ENCODE data around the gene SNX3.
A peak's percentile ranks its signal among the peaks of the same experiment; 100 is the strongest.
"Not testable (repeated sequence)": the region's sequence is repeated elsewhere in the genome, so short reads cannot be mapped to it uniquely, and the experiment has no call there.

The SNX3 gene

DNA sequence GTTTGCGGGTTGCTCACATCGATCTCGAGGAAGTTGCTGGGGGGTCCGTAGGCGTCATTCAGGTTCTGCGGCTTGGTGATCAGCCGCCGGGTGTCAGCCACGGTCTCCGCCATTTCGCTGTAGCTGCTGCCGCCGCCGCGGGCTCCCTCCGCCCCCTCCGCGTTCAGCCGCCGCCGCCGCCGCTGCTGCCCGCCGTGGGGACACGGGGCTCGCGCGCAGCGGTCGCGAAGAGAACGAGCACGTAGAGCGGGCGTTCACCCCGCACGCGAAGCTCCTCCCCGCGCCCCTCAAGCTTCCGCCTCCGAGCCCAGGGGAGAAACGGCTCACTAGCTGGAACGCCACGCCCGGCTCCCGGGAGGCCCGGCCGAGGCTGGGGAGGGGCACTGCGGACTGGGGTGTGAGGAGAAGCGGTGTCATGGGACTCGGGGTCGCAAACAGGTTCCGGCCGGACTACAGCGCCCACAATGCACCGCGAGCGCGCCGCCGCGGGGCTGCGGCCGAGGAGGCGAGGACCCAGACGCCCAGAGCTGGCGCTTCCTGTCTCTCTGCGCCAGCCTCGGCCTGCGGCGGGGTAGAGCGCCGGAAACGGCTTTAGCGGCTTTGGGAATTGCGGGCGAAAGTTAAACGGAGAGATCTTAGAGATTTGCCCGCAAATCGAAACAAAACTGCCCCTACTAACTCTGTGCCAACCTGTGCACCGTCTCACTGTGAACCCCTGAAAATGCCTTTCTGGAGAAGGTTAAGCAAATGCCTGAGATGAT lies at the start of gene SNX3:
TSS of gene SNX3 (minus strand) at position 232 of the 761 bp plus-strand sequence. CDS start at position 113, 119 bp downstream.
- DNase-seq = peak; percentile 81

DNA sequence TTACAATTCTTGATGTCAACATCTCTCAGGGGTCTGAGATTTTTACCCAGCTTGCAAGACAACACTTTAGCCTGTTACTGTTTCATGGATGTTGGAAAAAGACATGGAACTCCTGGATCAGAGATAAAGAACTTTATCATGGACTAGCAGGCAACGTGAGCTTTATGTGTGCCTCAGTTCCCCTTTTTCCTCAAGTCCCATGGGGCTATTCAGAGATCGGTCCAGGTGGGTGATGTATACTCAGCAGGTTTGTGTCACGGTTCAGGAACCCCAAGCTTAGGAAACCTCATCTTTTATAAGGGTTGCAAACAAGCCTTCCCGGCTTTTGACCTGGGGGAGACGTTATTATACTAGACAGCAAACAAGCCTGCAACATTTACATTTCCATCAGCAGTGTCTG lies 49.0 kb upstream of the SNX3 start:
- DNase-seq = no peak

DNA sequence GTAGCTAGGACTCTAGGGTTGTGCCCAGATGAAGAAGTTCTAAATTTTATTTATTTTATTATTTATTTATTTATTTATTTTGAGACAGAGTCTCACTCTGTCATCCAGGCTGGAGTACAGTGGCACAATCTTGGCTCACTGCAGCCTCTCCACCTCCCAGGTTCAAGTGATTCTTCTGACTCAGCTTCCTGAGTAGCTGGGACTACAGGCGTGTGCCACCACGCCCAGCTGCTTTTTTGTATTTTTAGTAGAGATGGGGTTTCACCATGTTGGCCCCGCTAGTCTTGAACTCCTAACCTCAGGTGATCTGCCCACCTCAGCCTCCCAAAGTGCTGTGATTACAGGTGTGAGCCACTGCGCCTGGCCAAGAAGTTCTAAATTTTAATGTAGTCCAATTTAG lies 47.8 kb upstream of the SNX3 start:
- not testable (repeated sequence) for DNase-seq

DNA sequence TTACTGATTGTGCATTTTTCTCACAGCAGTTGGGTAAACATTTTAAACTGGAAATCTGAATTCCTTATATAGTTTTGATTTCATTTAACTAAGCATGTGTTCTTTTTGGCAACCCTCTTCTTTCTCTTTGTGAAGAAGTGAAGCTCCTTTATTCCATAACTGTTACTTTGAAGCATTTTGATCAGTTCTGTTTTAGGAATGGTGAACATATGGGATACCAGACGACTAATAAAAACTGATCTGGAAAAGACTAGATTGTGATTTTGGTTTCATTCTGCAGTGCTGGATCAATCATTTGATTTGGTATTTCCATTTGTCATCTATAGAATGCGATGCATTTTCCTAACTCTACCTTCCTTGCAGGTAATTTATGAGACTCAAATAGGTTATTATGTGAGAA lies 43.8 kb upstream of the SNX3 start:
- no peak for DNase-seq

DNA sequence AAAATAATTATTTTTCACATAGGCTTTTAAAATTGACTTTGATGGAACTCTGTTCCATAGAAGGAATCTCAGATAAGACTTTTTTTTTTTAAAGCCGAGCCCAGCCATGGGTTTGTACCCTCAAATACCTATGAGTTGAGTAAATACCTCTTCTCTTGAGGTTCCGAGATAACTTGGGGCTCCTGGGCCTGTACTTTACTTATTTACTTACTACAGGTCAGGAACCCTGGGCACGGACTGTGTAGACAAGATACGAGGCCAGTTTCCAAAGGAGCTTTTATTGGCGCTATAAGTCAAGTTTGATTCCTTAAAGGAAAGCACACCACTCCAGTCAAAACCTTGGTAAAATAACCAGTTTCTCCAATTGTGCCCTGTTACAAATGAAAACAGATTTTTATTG lies 41.5 kb upstream of the SNX3 start:
- DNase-seq = no peak

DNA sequence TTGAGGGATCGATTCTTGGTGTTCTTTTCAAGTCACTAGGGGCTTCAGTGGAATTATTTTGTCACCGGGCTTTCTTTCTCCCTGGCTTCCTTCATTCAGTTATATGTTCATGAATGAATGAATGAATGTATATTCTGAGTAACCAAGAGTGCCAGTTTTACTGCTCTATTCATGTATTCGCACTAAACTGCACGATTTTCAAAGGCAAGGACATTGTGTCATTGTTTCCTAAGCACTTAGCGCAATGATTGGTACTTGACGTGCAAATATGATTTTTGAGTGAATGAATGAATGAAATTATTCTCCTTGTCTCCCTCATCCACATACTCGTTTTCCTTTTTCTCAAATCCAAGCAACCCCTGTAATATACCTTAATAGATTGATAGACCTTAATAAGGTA lies 34.8 kb upstream of the SNX3 start:
- DNase-seq = no peak

DNA sequence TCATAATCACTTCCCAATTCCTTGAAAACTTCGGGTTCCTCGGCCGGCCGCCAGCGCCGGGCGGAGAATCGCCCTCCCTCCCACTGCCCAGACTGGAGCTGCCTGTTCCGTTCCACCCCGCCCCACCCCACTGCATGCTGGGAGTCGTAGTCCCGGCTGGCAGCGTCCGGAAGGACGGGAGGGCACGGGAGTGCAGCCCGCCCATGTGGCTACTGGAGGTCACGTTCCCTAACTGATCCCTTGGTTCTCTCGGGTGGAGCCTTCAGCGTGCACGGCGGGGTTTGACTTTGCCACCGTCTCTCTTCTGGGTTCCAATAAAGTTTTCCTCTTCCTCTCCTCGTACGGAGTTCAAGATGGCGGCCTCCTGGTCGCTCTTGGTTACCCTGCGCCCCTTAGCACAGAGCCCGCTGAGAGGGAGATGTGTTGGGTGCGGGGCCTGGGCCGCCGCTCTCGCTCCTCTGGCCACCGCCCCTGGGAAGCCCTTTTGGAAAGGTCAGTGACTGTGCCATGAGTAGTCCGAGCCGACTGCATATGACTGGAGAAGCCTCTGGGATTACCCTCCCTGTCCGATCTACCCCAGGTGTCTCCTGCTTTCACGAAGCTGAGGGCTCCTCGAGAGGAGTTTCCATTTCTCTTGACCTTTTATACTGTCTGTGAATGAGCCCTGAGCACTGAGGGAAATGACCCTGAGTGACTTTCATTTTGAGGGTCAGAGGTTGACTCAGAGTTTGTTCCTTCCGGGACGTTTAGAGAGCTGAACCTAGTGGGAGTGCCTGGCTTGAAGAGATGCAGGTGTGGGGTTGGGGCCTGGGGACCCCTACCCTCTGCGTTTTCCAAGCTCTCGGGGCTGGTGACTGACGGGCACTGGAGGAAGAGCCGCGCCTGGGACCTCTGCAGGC lies 34.1 kb upstream of the SNX3 start, which contains the start of gene AFG1L:
TSS of gene AFG1L (plus strand) at position 328 of the 899 bp plus-strand sequence. CDS start at position 354, 26 bp downstream.
- DNase-seq = peak; percentile 84

DNA sequence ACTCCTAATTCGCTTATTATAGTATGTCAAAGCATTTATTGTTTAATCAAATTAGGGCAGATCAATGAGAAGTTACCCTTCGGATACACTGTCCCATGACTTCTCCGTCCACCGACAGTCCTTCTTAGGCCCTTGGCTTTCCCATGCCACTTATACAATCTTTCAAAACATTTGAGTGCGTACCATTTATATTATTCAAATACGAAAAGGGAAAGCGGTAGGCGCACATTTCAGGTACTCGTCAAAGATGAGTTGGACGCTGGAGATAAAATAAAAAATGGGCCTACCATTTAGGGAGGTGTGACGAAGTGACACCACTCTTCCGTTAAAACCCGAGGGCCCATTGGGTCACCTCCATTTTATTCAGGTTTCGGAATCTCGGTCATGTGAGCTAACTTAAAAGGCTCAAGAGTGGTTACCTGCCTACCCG lies 33.5 kb upstream of the SNX3 start:
- DNase-seq = no peak

DNA sequence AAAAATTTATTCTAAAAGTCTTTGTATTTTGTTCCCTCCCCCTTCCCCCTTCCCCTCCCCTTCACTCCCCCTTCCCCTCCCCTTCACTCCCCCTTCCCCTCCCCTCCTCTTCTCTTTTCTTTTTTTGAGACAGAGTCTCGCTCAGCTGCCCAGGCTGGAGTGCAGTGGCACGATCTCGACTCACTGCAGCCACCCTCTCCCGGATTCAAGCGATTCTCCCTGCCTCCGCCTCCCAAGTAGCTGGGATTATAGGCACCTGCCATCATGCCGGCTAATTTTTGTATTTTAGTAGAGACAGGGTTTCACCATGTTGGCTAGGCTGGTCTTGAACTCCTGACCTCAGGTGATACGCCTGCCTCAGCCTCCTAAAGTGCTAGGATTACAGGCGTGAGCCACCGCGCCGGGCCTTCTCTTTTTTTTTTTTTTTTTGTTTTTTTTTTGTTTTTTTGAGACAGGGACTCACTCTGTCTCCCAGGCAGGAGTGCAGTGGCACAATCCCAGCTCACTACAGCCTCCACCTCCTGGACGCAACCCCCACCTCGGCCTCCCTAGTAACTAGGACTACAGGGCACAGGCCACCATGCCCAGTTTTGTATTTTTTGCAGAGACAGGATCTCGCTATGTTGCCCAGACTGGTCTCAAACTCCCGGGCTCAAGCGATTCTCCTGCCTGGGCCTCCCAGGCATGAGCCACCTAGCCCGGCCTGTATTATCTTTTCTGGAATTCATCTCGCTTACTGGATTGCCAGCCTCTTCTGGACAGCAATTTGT lies 32.9 kb upstream of the SNX3 start:
- DNase-seq = no peak

DNA sequence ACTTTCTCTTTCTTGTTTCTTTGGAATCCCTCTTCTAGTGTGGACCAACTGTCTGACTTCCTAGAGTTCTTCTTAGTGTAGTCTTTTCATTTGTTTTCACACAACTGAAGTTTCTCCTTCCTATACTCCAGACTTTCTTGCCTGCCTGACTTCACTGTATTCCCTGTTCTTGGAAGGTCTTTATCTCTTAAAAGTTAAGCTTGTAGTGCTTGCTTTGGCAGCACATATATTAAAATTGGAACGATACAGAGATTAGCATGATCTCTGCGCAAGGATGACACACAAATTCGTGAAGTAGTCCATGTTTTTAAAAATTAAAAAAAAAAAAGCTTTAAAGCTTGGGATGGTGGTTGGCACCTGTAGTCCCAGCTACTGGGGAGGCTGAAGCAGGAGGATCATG lies 31.7 kb upstream of the SNX3 start:
- not testable (repeated sequence) for DNase-seq

DNA sequence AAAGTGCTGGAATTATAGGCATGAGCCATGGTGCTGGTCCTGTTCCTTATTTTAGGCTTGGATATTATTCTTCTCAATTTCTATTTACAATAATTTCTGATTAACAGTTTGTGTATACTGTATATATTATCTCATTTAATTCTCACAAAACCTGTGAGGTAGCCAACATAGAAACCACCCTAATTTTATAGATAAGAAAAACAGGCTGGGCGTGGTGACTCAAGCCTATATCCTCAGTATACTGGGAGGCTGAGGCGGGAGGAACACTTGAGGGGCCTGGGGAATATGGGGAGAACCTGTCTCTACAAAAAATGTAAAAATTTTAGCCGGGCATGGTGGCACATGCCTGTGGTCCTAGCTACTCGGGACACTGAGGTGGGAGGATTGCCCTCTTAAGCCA lies 30.3 kb upstream of the SNX3 start:
- no peak for DNase-seq

DNA sequence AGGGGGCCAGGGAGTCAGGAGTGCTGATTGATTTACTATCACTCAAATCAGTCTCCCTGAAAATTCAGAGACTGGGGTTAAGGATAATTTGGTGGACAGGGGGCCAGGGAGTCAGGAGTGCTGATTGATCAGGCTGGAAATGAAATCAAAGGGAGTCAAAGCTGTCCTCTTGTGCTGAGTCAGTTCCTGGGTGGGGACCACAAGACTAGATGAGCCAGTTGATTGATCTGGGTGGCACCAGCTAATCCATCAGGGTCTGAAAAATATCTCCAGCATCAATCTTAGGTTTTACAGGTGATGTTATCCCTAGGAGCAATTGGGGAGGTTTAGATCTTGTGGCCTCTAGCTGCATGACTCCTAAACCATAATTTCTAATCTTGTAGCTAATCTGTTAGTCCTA lies 27.9 kb upstream of the SNX3 start:
- no peak for DNase-seq

DNA sequence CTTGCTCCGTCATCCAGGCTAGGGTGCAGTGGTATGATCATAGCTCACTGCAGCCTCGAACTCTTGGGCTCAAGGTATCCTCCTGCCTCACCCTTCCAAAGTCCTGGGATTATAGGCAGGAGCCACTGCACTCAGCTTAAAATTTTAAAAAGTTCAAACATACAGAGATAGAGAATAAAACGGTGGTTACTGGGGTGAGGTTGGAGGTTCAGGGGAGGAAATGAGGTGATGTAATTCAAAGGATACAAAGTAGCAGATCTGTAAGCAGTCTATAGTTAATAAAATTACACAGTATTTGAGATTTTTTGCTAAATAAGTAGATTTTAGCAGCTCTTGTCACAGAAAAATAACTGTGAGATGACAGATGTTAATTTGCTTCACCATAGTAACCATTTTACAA lies 26.5 kb upstream of the SNX3 start:
- DNase-seq = no peak

DNA sequence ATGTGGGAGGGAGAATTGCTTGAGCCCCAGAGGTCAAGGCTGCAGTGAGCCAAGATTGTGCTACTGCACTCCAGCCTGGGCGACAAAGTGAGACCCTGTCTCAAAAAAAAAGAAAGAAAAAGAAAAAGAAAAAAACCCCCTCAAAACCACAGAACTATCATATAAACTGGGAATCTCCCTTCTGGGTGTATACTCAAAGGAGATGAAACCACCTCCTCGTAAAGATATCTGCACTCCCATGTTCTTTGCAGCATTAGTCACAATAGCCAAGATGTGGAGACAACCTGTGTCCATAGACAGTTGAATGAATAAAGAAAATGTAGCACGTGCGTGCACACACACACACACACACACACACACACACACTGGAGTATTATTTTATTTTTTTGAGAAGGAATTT lies 25.5 kb upstream of the SNX3 start:
- DNase-seq = no peak

DNA sequence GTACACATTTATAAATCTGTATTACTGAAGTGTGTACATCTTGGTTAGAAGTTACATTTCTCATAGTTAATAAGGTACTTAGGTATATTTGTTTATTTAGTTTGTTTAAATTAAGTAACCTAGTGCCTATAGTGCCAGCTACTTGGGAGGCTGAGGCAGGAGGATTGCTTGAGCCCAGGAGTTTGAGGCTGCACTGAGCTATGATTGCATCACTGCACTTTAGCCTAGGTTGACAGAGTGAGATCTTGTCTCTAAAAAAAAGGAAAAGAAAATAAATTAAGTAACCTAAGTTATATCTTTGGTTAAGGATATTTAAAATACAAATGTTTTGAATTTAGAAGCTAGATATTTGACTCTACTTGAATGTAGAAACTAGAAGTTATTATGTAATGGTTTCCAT lies 24.5 kb upstream of the SNX3 start:
- DNase-seq = no peak

DNA sequence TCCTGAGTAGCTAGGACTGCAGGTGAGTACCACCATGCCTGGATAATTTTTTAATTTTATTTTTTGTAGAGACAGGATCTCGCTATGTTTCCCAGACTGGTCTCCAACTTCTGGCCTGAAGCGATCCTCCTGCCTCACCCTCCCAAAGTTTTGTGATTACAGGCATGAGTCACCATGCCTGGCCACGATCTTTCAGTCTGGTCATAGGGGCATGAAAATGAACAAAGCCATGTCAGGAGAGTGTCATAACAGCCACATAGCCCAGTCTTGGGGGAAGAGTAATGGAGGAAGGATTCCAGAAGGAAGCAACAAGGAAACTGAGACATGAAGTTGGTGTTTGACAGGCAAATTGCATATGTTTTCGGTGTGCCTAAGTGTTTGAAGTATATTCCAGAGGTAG lies 17.0 kb upstream of the SNX3 start:
- DNase-seq = no peak

DNA sequence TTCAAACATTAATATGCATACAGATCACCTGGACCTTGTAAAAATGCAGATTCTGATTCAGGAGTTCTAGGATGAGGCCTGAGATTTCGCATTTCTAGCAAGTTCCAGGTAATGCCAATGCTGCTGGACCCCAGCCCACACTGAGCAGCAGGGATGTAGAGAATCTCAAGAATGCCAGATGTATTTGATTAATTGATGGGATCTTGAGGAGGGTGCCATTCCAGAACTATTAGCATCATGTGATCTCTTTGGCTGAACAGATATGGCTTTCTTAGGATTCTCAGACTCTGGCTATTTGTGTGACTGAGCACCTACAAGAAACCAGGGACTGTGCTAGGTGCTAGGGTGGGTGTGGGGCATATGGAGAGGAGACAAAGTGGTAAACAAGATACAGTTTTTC lies 16.5 kb upstream of the SNX3 start:
- DNase-seq = no peak

DNA sequence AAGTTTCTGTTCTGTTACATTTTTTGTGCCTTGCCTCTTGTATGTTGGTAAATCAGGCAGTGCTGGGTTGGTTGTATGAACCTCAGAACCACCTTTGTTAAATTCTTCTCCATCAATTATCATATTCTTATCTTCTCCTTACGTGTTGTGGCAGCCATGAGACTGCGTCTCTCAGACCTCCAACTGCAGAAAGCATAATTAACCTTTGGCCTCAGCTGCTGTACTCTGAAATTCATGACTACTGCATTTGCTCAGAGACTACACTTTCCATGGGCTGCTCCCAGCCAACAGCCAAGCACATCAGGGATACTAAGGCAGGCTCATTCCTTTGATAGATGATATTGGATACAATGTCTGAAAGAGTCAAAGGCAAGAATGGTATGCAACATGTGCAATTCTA lies 15.1 kb upstream of the SNX3 start:
- DNase-seq = no peak

DNA sequence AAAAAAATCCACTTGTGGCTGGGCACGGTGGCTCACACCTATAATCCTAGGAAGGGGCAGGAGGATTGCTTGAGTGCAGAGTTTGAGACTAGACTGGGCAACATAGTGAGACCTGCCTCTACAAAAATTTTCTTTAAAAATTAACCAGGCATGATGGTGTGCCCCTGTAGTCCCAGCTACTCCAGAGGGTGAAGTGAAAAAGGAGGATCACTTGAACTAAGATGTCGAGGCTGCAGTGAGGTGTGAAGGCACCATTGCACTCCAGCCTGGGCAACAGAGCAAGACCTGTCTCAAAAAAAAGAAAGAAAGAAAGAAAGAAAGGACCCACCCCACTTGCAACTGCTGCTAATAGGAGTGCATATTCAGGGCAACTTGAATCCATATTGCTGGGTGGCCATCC lies 13.7 kb upstream of the SNX3 start:
- no peak for DNase-seq

DNA sequence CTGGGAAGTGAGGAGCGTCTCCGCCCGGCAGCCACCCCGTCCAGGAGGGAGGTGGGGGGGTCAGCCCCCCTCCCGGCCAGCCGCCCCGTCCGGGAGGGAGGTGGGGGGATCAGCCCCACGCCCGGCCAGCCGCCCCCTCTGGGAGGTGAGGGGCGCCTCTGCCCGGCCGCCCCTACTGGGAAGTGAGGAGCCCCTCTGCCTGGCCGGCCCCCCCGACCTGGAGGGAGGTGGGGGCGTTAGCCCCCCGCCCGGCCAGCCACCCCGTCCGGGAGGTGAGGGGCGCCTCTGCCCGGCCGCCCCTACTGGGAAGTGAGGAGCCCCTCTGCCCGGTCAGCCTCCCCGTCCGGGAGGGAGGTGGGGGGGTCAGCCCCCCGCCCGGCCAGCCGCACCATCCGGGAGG lies 9.1 kb upstream of the SNX3 start:
- not testable (repeated sequence) for DNase-seq

DNA sequence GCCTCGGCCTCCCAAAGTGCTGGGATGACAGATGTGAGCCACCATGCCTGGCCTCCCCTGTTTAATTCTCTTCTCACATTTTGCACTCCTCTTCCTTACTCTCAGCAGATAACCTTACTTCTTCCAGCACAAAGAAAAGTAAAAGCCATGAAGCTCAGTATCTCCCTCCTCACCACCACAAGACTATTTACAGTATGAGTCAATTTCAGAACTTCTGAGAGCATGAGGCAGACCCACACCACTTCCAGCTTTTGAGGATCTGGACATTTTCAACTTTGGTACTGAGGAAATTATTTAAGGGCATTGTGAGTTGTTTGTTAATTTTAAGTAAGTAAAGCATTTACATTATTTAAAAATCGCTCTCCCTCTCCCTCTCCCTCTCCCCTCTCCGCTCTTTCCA lies 8.0 kb upstream of the SNX3 start:
- DNase-seq = no peak

DNA sequence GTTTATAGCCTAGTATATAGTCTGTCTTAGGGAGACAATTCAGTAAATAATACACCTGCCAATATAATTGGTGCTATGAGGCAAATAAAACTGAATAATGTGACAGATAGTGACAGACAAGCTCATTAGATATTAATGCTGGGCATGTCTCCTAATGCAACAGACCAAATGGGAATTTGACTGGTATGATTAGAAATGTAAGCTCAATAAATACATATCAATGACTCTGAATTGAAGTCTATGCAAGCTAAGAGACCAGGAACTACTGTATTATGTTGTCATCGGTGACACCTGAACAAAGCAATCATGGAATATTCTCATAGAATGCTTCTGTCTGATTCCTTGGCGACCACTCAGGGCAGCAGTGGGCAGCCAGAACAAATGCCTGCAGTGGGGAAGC lies 2.5 kb upstream of the SNX3 start:
- no peak for DNase-seq

DNA sequence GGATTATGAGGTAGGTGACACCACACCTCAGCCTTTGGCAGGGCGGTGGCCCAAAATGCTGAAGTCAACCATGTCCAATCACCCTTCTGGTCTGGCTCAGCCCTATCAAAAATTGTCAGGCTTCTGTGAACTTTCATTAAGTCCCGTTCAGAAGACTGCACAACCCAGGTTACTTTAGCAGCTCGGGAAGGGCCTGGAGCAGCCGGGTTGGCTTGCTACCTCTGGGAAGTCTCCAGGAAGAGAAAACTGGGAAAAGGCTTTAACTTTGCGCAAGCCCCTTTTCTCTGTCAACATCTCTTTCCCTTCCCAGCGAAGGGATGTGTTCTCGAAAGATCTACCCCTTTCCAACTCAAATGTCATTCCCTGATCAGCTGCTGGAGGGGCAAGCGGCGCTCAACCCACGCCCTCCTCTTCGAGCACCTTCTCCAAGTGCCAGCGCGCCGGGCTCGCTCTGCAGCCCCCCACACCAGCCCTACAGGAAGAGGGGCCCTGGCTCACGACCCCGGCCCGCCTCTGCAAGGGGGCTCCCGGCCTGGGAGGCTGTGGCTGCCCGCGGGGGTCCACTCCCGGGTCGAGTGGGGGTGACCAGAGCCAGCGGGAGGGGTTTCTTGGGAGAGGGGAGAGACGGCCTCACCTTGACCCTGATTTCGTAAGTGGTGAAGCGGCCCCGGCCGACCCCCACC lies 573 bp downstream of the SNX3 start:
- peak; percentile 6 for DNase-seq
